ENCODE measurements around the gene THRA. TPM values are rescaled to one million over a fixed set of nuclear protein-coding genes. Genes with fewer than 3 reads are reported as not detected.
A peak's percentile ranks its signal among the peaks of the same experiment; 100 is the strongest.

The THRA gene
- total RNA-seq, 1 experiment from 2014 or later, result 18.1 TPM

GRCh38 chr17:40100419-40100668 is 37.6 kb downstream of the THRA start, which contains the start of gene NR1D1:
Gene NR1D1, minus strand, starts transcription at chr17:40100589. Its CDS starts 495 bp downstream, at chr17:40100094.
- H3K4me3 ChIP-seq, result peak within 1 kb of the TSS; percentile 59
- H3K27me3 ChIP-seq, result no peaks in the 10 kb centered on the region
- H3K9me3 ChIP-seq, result no peaks in the 10 kb centered on the region
- DNase-seq, result no peak
- H3K36me3 ChIP-seq, result peaks cover 19% of the 10 kb centered on the region

GRCh38 chr17:40100669-40101366 is 38.1 kb downstream of the THRA start:
- peak; percentile 99 for DNase-seq
- H3K27me3 ChIP-seq, result no peaks in the 10 kb centered on the region
- H3K9me3 ChIP-seq, result no peaks in the 10 kb centered on the region
- H3K4me3 ChIP-seq, result peak overlapping the region; percentile 59
- peaks cover 19% of the 10 kb centered on the region for H3K36me3 ChIP-seq

GRCh38 chr17:40101367-40102210 is 38.8 kb downstream of the THRA start:
- H3K27me3 ChIP-seq, result no peaks in the 10 kb centered on the region
- H3K4me3 ChIP-seq, result peak overlapping the region; percentile 59
- DNase-seq, result no peak
- no peaks in the 10 kb centered on the region for H3K9me3 ChIP-seq
- peaks cover 11% of the 10 kb centered on the region for H3K36me3 ChIP-seq

GRCh38 chr17:40103071-40103661 is 40.4 kb downstream of the THRA start:
- H3K27me3 ChIP-seq, result no peaks in the 10 kb centered on the region
- no peaks in the 10 kb centered on the region for H3K9me3 ChIP-seq
- no peak for DNase-seq

DNA sequence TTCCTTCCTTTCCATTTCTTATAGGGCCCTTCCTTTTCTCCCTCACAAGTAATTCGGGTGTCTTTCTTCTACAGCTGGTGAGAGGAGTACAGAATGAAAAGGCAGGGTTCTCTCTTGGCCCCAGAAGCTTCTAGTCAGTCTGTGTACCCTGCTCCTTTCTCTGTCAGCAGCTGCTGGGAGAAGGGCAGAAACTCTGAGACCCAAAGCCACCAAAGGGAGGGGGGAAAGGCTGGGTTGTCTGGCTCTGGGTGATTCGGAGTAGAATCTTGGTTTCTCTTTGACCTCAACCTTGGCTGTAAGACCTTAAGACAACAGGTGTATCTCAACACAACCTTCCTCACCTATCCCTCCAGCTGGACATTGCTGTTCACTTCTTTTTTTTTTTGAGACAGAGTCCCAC is 40.9 kb downstream of the THRA start:
- DNase-seq, result no peak
- Histone ChIP-seq H3K9me3 (no peaks in the 10 kb centered on the region), H3K27me3 (no peaks in the 10 kb centered on the region), H3K36me3 (peaks cover under 1% of the 10 kb centered on the region; the same call in 1 of the 2 replicates), H3K4me3 (no peak overlapping the region)

More at GRCh38 chr17:40103071-40103661, 40.4 kb downstream of the THRA start:
- H3K4me3 ChIP-seq, result no peak overlapping the region
- H3K36me3 ChIP-seq, result peaks cover 3% of the 10 kb centered on the region; the same call in 1 of the 2 replicates

- Histone ChIP-seq H3K36me3 (no peaks in the 10 kb centered on the region), H3K9me3 (no peaks in the 10 kb centered on the region), H3K27me3 (no peaks in the 10 kb centered on the region), H3K4me3 (no peak overlapping the region)
- DNase-seq, result no peak
Measured at GRCh38 chr17:40104594-40105486, 42.1 kb downstream of the THRA start.

DNA sequence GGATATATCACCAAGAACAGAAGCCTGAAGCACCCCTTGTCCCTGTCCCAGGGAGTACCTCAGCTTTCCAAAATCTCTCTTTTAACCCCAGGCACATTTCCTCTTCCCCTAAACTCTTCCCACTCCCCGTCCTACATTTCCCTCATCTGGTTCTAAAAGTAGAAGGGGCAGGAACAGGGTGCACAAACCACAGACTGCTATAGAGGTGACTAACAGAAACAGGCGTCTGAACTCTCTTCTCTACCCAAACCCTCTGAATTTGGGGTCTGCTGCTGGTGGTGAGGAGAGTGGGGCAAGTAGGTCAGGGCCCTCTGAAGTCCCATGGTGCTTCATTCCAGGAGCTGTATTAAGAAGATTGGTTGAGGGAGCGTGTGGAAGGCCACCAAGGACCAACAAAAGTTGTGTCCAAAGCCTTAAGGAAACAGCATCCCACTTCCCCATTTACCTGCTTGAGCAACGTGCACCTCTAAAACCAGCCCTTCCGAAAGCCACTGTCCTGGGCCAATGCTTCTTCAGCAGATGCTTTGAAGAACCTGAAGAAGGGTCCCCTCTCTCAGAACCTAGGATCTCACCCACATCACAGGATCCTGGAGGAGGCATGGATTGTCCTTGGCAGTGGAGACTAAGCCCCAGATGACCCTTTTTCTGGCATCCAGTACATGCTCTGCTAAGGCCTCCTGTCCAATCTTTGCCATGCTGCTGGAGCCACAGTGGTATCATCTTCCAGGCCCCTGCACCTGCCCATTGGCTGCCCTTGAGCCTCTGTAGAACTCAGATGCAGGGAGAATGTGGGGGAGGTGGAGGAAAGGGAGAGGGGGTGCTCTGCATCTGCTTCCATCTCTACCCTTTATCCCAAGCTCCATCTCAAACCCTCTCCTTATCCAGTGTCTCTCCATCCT is 43.3 kb downstream of the THRA start:
- H3K9me3 ChIP-seq, result no peaks in the 10 kb centered on the region
- no peak overlapping the region for H3K4me3 ChIP-seq
- DNase-seq, result no peak
- no peaks in the 10 kb centered on the region for H3K36me3 ChIP-seq
- H3K27me3 ChIP-seq, result no peaks in the 10 kb centered on the region

- Histone ChIP-seq H3K4me3 (no peak overlapping the region), H3K9me3 (no peaks in the 10 kb centered on the region), H3K36me3 (no peaks in the 10 kb centered on the region), H3K27me3 (no peaks in the 10 kb centered on the region)
- DNase-seq, result no peak
Measured at GRCh38 chr17:40106760-40107521, 44.2 kb downstream of the THRA start.

DNA sequence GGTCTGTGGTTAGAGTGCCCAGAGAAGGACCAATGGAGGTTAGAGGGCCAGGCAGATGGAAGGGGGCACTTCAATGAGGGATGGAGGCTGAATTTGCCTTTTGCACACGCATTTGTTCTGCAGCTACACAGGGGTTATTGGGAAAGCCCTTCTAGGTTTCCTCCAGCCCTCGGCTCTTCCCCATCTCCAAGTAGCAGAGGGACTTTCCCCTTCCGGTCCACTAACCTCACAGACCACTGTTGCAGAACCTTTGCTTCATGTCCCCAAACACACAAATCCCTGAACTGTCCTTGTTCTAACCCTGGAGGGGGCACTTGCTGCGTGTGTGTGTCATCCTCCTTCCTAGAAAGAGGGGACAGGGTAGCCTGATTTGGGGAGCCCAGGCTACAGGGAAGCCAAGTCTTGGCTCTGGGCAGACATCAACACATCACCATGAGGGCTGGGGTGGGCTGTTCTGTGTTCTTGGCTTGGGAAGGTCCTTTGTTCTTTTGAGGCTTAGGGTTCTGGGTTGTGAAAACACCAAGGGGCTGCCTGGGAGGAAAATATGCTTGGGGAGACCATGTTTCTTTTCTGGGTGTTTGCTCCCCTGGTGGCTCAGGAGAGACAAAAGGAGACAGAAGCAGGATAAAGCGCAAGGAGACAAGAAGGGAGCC is 44.9 kb downstream of the THRA start:
- no peak for DNase-seq
- Histone ChIP-seq H3K9me3 (no peaks in the 10 kb centered on the region), H3K4me3 (no peak overlapping the region), H3K27me3 (no peaks in the 10 kb centered on the region), H3K36me3 (no peaks in the 10 kb centered on the region)

GRCh38 chr17:40108970-40109824 is 46.4 kb downstream of the THRA start:
- H3K36me3 ChIP-seq, result no peaks in the 10 kb centered on the region
- no peak overlapping the region for H3K4me3 ChIP-seq
- H3K27me3 ChIP-seq, result no peaks in the 10 kb centered on the region
- no peak for DNase-seq
- no peaks in the 10 kb centered on the region for H3K9me3 ChIP-seq

DNA sequence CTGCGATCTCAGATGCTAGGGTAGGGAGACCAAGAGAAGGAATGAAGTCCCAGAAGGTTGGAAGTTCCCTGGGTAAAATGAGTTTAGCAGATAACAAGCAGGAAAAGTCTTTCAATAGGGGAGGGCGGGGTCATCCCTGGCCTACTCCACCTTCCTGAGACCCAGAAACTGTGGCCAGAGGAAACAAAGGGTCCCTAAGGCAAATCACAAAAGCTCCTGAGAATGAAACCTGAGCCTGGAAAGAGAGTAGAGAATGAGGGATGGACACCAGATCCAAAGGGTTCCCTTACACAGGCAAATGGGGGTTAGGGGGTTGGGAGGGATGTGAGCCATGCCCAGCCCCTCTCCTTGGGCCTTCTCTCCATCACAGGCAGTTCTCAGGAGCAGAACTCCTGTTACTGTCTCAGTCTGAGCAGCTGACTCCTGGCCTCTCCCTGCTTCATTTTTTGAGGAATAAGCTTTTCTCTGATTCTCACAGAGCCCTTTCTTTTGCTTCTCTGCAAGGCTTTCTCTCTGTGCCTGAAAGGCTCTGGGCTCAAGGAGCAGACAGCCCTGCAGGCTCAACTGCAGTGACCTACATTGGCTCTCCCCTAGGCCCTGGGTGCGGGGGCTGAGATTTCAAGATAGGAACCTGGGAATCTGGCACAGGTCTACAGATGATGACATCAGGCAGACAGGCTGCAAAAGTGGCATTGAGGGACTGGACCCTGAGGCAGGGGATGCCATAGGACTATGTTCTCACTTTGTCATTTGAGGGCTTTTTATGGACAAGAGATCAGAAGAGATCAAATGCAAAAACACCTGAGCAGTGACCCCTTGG is 47.5 kb downstream of the THRA start:
- no peaks in the 10 kb centered on the region for H3K9me3 ChIP-seq
- no peaks in the 10 kb centered on the region for H3K36me3 ChIP-seq
- no peak for DNase-seq
- no peak overlapping the region for H3K4me3 ChIP-seq
- no peaks in the 10 kb centered on the region for H3K27me3 ChIP-seq

- Histone ChIP-seq H3K27me3 (no peaks in the 10 kb centered on the region), H3K4me3 (peak overlapping the region; percentile 7), H3K36me3 (no peaks in the 10 kb centered on the region), H3K9me3 (no peaks in the 10 kb centered on the region)
- peak; percentile 94 for DNase-seq
Measured at GRCh38 chr17:40111221-40112128, 48.7 kb downstream of the THRA start.

Measured in MG63 (cell line).